Measurements from ENCODE around the gene E2F2.
"Not testable (repeated sequence)": the region's sequence is repeated elsewhere in the genome, so short reads cannot be mapped to it uniquely, and the experiment has no call there.

E2F2 gene

DNA sequence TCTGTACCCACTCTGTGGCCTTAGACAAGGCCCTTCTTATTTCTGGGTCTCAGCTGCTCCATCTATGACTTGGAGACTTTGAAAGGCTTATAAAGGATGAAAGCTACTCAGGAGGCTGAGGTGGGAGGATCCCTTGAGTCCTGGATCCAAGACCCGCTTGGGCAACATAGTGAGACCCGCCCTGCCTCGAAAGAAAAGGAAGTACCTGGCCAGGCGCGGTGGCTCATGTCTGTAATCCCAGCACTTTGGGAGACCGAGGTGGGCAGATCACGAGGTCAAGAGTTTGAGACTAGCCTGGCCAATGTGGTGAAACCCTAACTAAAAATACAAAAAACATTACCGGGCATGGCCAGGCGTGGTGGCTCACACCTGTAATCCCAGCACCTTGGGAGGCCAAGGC, 14.8 kb upstream of the E2F2 start:
- DNase-seq, result no peak

DNA sequence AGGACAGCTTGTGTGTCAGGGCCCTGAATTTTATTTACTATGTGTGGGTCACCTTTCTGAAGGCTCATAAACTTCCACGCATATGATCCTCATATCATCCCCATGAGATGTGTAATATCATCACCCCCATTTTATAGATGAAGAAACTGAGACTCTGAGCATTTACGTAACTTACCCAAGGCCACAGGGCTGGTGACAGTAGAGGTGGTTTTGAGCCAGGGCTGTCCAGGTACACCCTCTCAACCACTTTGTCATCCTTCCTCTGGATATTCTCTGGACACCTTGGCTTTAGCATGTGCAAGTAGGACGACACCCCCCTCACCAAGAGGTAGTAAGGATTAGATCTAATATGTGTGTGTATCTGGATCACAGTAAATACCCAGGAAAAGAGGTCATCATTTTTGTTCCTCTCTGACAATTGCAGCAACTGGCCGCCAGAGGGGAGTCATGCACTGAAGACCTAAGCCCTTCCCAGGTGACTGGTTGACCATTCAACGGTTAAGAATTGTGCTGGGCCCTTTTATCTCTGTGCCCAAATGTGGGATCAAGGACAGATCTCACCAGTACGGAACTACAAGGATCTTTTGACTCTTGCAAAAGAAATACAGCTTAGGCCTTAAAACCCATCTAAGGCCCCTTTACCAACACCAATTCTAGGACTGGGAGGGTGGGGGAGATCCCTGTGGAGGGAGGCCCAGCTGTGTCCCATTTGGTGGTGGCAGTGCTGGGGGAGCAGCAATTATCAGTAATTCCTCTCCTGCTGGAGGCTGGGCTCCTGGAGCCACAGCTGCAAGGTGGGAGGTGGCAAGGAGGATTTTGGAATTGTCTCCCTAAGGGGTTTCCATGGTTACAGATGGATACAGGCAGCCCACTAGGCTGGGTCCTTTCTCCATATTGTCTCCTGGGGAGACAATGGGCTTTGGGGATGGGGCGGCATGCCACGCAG, 13.7 kb upstream of the E2F2 start:
- peak; percentile 34 for DNase-seq

DNA sequence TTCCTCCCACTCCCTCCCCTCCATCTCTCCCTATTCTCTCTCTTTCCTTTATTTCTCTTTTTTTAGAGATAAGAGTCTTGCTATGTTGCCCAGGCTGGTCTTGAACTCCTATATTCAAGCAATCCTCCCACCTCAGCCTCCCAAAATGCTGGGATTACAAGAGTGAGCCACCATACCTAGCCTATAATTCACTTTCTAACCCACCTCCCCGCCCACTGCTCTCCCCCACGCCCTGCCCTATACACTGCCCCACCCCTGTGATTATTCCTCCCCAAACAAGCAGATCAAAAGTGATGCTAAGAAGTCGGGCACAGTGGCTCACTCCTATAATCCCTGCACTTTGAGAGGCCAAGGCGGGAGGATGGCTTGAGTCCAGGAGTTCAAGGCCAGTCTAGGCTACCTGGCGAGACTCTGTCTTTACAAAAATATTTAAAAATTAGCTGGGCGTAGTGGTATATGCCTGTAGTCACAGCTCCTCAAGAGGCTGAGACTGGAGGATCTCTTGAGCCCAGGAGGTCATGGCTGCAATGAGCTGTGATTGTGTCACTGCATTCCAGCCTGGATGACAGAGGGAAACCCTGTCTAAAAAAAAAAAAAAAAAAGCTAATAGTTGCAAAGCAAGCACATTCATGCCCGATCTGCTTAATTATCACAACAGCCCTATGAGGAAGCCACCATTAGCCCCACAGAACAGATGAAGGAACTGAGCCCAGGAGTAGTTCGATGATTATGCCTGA, 12.8 kb upstream of the E2F2 start:
- DNase-seq, result no peak

DNA sequence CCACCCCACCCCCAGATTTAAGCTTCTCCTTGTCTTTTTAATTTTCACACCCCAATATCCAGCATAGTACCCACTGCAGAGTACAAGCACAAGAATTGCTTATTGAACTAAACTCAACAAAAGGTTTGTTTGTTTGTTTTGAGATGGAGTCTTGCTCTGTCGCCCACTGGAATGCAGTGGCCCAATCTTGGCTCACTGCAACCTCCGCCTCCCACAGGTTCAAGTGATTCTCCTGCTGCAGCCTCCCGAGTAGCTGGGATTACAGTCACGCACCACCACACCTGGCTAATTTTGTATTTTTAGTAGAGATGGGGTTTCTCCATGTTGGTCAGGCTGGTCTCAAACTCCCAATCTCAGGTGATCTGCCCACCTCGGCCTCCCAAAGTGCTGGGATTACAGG, 11.9 kb upstream of the E2F2 start:
- not testable (repeated sequence) for DNase-seq

DNA sequence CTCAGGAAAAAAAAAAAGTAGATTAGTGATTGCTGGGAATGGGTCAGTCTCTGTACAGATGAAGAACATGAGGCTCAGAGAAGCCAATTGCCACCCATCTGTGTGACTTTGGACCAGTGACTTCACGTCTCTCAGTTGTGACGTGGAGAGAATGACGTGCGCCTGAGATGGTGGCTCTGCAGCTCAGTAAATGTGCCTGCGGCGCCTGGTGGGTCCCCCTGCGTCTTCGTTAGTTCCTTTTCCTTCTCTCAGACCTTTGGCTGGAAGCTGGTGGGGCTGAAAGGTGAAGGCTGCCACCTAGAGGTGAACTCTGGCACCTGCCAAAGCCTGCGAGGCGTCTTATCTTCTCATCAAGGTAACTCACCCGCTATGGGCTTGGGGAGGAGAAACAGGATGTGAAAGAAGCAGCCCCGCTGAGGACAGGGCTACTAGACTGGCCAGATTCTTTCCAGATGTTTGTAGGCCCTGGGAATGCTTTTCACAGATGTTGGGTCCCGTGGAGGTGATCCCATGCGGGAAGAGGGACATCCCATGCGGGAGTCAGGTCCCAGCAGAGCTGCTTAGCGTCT, 8.7 kb upstream of the E2F2 start:
- DNase-seq, result peak; percentile 87

DNA sequence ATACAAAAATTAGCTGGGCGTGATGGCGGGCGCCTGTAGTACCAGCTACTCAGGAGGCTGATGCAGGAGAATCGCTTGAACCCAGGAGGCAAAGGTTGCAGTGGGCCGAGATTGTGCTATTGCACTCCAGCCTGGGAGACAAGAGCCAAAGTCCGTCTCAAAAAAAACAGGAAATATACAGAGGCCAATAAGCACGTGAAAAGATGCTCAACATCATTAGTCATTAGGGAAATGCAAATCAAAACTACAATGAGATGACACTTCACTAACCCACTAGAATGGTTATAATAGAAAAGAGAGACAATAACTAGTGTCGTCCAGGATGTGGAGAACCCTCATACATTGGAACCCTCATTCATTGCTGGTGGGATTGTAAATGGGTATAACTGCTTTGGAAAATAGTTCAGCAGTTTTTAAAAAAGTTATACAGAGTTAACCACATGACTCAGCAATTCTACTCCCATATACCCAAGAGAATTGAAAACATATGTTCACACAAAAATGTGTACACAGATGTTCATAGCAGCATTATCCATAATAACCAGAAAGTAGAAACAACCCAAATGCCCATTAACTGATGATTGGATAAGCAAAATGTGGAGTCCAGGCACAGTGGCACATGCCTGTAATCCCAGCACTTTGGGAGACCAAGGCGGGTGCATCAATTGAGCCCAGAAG, 6.4 kb upstream of the E2F2 start:
- no peak for DNase-seq

DNA sequence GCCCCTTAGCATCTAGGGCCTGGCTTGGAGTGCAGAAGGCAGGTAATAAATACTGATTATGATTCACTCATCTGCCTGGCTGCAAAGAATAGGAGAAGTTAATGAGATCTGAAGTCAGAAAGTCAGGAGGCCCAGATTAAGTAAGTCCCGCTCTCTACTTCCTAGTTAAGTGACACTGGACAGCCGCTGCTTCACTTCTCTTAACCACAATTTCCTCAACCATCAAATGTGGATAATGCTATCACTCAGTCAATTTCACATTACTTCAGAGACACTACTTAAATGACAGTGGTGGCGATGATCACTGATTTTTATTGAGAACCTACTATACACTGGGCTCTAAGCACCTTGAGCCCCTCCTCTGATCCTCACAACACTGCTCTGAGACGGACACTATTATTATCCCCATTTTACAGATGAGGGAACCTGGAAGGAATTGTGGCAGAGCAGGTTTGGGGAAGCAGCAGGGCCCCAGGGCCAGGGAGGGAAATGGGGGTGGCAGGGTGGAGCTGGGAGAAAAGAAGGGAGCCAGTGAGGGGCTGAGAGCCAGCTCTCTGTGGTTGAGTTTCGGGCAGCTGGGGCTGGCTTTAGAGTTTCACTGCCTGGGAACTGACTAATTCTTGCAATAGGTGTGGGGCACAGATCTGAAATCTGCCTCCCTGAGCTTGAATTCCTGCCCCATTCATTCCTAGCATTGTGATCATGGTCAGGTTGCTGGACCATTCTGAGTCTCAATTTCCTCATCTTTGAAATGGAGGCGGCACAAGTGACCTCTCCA, 2.4 kb upstream of the E2F2 start:
- no peak for DNase-seq

DNA sequence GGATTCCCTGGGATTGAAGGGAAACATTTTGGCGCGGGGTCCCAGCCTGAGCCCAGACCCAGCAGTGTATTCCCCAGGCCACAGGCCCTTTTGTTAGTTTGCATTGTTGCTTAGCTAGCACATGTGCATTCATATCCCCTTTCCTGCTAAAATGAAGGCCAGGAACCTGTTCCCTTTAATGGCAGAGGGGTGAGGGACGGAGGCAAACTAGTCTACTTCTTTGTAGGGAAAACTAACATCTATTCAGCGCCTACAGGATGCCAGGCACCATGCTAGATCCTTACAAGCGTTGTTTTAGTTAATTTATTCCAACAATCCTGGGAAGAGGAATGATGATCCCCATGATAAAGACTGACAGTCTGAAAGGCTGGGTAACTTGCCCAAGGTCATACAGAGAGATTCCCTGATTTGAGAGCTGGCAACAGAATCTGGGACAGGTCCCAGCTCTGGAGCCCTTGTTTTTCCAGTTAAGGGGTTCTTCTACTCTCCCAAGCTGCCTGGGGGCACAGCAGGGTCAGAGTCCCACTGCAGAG, 595 bp upstream of the E2F2 start:
- DNase-seq, result no peak

DNA sequence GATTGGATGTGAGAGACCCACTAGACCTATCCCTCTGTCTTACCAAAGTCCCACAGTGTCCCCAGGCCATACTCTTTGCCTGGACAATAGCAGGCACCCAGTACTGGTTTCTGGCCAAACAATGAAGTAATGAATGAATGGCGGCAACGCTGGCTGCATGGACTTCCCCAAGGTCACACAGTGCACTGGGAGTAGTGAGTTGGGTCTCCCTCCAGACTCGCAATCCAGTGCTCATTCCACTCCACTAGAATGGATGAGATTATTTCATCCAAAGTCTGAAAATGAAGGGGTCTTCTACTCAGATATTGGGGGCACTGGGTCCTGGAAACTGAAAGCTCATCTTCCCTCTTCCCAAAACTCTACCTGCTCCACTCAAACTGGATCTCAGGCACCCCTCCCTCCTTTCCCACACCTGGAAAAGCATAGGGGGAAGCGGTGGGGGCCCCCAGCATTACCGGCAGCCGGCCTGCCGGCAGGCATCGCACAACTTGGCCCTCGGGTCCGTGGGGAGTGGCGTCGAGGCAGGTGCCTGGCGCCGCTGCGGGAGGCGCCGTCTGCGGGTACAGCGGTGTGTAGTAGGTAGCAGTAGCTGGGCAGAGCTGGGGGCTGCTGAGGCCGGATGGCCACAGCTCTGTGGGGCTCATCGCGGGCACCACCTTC, 816 bp downstream of the E2F2 start:
- DNase-seq, result no peak

DNA sequence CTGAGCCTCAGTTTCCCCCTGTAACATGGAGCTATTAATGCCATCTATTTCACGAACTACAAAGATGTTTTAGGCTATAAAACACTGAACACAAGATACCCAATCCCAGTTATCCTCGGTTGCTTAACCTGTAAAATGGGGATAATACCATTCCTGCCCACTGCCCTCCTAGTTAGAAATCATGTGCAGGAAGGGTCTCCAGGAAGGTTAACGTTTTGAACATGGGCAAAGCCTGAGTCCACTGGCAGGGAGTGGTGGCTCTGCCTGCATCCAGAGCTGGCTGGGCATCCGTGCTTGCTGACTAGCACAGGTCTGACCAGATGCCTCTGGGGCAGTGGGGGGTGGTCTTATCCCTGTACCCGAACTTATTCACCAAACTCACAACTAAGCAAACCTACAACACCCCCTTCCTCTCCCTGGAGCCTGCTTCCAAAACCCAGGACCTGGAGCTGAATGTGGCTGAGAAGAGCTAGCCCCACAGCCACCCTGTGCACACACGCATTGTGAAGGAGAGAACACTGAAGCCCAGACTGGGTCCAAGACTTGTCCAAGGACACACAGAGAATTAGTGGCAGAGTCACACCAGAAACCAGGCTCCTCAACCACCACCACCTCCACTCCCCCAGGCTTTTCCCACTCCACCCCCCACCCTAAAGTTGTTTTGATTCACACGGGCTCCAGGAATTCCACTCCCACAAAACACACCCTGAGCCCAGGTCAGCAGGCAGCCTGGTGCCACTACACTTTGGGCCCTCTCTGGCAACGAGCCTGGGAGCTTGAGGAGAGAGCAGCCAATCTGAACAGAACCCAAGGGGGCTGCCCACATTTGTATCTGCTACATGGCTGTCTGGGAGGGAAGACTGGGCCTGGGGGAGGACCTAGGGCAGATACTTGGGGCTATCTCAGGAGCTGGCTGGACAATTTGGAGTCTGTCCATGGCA, 1.6 kb downstream of the E2F2 start:
- DNase-seq, result no peak

DNA sequence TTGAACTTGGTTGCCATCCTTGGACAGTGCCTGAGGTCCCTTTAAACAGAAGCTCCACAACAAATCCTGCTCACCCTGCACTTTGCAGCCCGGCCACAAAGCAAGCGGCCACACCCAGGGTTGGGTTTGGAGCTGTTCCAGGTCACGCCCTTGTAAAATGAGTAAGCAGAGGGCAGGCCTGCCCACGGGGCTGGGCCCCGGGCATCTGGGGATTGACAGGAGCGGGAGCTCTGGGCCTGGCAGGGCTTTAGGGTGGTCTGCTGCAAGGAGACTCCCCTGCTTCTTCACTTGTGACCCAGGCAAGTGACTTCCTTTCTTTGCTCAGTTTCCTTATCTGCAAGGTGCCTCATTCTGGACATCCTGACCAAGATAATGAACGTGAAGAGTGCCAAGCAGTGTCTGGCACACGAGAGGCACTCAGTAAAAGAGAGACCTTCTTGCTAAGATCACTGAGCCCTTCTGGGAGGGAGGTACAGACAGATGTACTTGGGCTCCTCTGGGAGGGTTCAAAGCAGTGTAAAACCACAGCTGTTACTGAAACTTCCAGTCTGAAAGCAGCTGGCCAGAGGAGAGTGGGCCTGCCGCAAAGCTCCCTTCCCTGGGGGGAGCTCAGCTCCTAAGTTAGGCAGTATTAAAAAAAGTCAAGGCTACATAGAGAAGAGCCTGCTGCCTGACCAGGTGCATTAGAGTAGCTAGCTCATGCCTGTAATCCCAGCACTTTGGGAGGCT, 2.6 kb downstream of the E2F2 start:
- DNase-seq, result no peak

DNA sequence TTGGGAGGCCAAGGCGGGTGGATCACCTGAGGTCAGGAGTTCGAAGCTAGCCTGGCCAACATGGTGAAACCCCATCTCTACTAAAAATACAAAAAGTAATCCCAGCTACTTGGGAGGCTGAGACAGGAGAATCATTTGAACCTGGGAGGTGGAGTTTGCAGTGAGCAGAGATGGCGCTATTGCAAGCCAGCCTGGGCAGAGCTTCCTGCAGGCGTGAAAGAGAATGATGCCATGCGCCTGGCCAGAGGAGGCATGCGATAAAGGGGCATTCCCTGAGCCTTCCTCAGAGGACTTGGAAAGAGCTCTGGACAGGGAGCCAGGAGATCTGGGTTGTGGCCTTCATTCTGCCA, 3.2 kb downstream of the E2F2 start:
- DNase-seq, result no peak

DNA sequence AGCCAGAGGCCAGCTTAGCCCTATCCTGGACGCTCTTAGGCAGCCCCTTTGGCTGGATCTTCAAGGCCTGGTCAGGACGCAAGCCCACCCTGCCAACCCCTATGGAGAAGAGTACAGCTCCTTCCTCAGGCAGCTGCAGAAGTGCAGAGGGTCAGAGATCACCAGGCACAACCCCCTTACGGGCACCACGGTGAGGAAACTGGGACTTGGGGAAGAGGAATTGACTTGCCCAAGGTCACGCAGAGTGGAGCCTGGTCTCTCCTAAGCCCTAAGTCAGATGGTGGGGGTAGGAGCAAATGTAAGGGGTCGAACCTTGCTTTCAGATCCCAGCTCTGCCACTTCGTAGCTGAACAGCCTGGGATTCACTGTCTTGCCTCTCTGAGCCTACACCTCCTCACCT, 3.7 kb downstream of the E2F2 start:
- no peak for DNase-seq

DNA sequence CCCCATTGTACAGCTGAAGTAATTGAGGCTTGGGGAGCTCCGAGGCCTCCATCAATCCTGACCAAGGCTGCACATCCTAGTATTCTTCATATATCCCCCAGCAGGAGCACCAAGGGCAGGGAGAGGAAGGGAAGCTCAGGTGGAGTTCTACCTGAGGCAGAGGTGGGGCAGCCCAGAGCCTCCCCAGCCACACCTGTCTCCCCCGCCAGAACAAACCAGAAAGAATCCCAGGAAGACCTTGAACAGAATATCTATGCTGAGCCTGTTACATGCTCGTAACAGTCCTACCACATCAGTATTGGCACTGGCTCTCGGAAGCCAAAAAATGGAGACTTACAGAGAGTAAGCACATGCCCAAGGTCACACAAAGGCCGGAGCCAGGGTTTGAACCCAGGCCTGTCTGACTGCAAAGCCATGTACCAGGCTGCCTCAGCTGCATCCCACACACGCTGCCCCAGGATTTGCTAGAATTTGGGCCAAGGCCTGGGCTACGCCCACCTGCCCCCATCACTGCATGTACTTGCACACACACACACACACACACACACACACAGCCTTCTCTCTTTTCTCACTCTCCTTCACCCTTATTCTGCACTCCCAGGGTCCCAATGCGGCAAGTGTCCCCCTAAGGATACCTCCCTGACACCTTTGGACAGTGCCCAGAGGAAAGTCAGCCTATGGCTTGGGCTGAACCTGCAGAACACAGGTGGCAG, 4.5 kb downstream of the E2F2 start:
- DNase-seq, result no peak

DNA sequence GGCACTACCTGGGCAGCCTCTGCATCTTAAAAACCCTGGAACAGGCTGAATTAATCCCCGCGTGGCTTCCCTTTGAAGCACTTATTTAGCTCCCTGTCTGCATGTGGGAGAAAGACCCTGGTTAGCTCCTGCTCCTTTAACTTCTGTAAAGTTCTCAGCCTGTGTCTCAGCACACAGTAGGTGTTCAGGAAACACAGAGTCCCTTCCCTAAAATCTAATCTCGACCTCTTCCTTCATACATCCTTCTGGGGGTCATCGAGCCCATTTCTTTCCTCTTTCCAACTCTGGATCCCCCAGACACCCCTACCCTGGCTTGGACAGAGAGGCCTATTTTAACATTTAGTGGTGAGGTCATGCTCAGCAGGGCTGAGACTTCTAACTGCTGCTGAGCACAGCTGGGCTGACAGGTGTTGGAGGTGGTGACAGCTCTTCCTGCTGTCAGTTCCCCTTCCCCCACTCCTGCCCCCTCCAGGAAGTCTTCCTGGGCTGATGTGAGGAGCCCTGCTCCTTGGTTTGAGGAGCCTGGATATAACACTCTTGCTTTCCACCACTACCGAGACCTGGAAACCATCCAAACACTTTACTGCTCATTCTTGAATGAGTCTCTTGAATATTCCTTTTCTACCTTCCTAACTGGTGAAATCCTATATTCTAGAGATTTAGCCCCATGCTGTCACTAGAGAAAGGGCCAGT, 5.3 kb downstream of the E2F2 start:
- peak; percentile 27 for DNase-seq

DNA sequence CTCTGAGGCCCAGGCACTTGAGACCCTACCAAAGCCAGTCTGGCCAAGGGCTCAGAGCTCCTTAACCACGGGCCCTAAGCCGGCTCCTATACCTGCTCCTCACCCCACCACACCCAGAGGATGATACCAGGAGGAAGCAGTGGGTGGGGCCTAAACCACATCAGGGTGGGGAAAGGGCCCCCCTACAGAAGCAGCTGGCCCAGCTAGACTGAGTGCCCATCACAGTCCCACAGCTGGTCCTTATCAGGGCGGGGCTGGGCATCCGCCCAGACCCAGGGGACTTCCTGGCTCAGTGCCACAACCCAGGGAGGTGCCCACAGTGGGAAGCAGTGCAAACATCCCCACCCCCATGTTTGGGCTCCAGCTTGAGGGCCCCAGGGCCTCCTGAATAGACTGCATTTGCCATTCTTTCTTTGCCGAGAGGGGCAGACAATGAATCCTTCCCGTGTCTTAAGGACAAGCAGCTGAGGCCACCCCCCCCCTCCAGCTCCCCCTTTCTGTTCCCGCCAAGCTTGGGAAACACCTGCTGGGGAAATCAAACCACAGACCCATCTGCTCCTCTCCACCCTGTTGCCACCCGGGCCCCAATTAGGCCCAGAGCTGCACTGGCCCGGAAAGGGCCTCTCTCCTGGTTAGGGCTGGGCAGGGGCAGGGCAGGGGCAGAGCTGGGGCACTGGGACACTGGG, 6.2 kb downstream of the E2F2 start:
- DNase-seq, result no peak

DNA sequence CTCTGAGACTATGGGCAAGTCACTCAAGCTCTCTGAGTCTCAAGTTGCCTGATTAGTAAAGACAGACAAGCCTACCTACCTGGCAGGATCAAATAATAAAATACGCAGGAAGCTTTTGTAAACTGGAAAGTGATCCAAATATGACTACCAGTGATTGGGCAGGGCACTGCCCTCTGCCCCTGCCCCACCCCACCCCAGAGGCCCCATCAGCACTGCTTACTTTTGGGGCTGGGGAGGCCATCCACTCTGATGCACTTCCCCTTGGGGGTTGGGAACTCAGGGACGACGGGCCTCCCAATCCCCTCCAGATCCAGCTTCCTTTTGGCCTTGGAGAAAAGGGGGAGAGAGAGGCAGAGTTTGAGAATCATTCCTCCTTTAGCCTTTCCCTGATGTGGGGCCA, 6.9 kb downstream of the E2F2 start:
- DNase-seq, result no peak

All from NK-92 treated with Interleukin-12 subunit alpha and Interleukin-12 subunit beta, amount 100 ng/mL, for 24 hours (cell line).